ENCODE measurements around the gene AKAP10. TPM values are rescaled to one million over a fixed set of nuclear protein-coding genes. Genes with fewer than 3 reads are reported as not detected.
A peak's percentile ranks its signal among the peaks of the same experiment; 100 is the strongest.
"Not testable (repeated sequence)": the region's sequence is repeated elsewhere in the genome, so short reads cannot be mapped to it uniquely, and the experiment has no call there.

Gene AKAP10
- total RNA-seq, 1 donor from 2014 or later = 15.5 TPM

DNA sequence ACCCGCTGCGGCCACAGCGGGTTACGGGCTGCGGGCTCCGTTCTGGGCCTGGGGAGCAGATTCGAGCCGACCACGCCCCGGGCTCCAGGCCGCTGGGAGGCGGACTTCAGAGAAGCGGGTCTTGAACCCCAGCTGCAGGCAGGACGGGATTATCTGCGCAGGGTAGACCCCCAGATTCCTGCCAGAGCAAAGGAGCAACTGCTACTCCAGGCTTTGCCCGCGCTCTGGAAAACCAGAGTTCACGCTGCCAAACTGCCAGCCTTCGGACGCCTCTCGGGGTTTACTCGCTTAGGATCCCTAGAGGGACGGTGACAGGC, 109.6 kb downstream of the AKAP10 start:
- DNase-seq (ENCODE audit: low read depth in 2 of 2) = no peak

DNA sequence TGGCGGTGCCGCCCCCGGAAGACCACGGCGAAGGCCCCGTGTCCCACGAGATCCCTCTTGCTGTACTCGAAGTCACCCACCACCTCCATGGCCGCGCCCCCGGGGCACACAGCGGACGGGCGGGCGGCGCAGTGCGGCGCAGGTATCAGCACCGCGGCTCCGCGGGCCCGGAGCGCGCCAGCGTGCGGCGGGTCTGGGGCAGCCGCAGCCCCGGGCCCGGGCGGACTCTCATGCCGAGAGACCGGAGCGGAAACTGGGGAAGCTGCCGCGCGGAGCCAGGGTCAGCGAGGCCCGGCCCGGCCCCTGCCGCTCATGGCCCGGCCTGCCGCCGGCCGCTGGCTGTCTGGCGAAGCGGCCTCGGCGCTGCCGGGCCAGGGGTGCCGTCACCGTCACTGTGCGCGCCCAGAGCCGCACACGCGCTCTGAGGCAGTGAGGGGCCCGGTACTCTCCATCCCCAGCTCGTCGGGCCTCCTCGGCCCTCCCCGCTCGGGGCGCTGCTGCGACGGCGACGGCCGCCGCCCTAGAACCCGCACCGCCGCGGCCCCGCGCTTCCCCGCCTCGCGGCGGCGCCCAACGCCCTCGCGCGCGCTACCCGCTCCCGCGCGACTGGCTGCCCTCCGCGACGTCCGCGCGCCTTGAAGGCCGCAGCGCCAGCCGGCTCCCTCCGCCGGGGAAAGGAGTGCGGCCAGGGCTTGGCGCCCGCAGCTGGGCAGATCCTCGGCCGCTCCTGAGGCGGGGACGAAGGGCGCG, 110.1 kb downstream of the AKAP10 start, which contains the start of gene ULK2:
Gene ULK2 (minus strand): TSS at position 608 of the 750 bp plus-strand sequence. CDS start 519 bp downstream, at position 89.
- DNase-seq (ENCODE audit: low read depth in 2 of 2) = peak; percentile 78 to 81

DNA sequence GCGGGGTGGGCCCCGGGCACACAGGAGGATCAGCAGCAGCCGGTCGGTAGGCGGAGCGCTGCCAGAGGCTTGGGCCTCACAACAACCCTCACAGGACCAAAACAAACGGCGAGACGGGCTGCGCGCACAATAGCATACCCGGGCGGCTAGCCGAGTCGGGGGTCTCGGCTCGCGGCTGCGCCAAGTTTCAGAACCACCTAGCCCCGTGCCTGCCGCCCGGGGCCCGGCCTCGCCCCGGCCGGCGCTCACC, 110.6 kb downstream of the AKAP10 start:
- DNase-seq (ENCODE audit: low read depth in 2 of 2) = peak; percentile 68 to 76

DNA sequence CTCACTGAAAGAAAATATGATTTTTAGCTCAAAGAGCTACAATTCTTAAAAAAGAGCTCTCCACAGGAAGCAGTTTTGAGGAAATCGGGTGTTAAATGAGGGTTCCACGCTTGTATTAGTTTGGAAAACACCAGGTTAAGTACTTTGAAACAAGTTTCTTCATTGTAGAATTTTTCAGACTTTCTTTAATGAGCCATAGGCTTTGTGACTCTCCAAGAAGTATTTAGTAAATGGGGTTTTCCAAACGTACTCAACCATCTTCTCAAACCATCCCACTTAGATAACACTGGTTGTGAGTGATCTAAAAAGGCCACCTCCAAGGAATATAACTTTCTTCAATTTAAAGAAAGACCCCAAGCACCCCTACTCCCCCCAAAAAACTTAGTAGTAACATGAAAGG, 112.6 kb downstream of the AKAP10 start:
- DNase-seq (ENCODE audit: low read depth in 2 of 2) = no peak

DNA sequence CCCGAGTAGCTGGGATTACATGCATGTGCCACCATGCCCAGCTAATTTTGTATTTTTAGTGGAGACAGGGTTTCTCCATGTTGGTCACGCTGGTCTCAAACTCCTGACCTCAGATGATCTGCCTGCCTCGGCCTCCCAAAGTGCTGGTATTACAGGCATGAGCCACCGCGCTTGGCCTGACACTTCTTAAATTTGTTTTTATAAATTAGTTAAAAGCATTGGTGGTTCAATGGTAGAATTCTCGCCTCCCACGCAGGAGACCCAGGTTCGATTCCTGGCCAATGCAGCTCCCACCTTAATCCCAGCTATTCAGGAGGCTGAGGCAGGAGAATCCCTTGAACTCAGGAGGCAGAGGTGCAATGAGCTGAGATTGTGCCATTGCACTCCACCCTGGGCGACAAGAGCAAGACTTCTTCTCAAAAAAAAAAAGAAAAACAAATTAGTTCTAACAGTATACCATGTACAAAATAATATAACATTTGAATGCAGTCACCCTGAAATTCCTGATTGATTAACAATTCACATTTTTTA, 116.9 kb downstream of the AKAP10 start:
- DNase-seq (ENCODE audit: low read depth in 2 of 2) = not testable (repeated sequence)

DNA sequence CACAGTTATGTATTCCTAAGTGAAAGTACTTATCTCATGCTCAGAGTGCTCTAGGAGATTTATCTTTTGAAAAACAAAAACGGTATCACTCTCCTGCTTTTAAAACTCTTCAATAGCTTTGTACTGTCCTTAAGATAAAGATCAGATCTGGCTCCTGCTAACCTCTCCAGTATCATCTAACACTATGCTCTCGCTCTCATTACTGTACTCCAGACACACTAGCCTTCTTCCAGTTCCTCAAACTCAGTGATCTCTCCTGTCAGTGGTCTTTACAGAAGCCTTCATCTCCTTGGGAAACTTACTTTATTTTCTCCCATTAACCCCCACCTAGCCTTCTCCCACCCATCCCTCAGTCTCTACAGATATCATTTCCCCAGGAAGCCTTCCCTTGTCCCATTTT, 120.0 kb downstream of the AKAP10 start:
- DNase-seq (ENCODE audit: low read depth in 2 of 2) = no peak

Other genes with a start within 250 kb of the AKAP10 start
- gene ALDH3A1, start 229.5 kb downstream of the AKAP10 start, total RNA-seq = under 0.01 and 0.20 TPM in 2 replicates
- 15.3 and 35.5 TPM in 2 replicates for gene ULK2, start 109.9 kb downstream of the AKAP10 start, total RNA-seq
- gene SPECC1, start 31.5 kb upstream of the AKAP10 start, total RNA-seq = 0.22 and 0.60 TPM in 2 replicates